Activated CD8-positive, alpha-beta memory T cell treated with anti-CD3 and anti-CD28 coated beads, Interleukin-2, amount 50 U/mL, for 1 hour (primary cell): ENCODE measurements around the gene INMT.

ENCODE experiments used
- DNase-seq: peaks from one replicate; pipeline ENCODE4 v3.0.0-alpha.2; 2020; ENCODE audit errors: extremely low read depth

The INMT gene

DNA sequence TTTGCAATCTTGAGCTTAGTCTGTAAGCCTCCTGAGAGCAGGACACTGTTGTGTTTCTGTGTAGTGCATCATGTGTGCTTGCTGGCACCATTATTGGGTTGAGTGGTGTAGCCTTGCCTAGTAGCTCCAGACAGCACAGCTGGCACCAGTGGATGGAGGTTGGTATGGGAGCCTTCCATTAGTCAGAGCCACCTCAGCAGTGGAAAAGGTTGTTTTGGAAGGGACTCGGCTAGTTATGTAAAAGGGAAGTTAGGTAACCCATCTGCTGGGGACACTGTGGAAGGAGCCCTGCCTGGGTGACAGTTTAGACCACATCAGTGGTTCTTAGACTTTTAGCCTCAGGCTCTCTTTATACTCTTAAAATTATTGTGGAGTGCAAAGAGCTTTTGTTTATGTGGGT is 35.6 kb downstream of the INMT start:
- no peak for DNase-seq

DNA sequence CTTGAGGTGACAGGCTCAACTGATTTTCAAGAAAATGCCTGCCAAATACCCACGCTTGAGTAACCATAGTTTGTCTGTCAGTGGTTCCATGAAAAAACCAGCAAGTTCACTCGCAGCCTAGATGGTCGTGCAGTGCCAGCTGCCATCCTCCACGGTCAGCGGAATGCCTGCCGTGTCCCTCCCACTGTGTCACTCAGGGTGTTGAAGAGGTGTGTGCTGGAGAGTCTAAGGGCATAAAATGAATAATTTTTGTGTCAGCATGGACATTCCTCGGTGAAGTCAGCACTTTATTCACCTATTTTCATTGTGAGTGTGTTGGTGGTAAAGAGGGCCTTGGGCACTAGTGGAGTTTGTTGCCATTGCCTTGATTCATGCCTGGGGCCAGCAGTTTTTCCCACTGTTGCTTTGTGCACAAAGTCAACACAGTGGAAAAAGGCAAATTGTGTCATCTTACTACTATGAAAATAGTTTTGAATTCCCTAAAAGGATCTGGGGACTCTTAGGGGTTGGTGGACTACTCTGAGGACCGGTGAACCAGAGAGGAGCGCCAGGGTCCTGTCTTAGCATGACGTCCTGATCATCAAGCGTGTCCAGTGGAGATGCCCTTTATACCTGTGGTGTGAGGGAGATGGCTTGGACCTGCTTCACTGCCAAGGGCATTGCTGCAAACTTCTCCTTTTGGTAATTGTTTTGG is 36.9 kb downstream of the INMT start:
- no peak for DNase-seq

DNA sequence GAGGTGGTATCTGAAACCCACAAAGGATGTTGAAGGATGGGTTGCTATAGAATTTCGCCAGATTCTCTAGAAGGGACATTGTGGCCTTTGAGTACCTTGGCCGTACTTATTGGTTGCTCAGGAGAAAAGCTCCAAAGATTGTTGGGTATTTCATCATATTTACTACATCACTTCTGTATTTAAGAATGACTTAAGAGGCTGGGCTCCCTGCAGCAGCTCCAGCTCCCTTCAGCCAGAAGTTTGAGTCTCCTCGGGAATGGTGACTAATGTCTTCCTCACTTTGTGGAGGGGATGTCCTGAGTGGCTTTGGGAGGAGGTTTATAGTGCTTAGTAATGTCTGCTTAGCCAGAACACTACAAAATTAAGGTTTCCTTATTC is 37.4 kb downstream of the INMT start:
- no peak for DNase-seq

DNA sequence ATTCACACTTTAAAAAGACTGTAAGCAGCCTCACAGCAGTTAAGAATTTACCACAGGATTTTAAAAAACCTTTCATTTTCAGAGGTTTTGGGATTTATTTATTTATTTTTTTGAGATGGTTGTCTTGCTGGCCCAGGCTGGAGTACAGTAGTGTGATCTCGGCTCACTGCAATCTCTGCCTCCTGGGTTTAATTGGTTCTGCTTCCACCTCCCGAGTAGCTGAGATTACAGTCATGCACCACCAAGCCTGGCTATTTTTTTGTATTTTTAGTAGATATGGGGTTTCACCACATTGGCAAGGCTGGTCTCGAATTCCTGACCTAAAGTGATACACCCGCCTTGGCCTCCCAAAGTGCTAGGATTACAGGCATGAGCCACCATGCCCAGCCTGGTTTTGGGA is 38.4 kb downstream of the INMT start:
- DNase-seq = no peak

DNA sequence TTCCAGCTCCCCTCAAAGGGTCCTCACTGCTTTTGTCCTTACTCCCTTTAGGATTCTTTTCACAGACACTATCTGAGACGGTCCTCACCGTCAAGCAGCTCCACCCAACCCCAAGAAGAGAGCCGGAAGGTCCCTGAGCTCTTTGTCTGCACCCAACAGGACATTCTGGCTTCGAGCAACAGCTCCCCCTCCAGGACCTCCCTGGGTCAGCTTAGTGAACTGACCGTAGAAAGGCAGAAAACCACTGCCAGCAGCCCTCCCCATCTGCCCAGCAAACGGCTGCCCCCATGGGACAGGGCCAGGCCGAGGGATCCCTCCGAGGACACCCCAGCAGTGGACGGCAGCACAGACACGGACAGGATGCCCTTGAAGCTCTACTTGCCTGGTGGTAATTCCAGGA is 39.2 kb downstream of the INMT start:
- no peak for DNase-seq

DNA sequence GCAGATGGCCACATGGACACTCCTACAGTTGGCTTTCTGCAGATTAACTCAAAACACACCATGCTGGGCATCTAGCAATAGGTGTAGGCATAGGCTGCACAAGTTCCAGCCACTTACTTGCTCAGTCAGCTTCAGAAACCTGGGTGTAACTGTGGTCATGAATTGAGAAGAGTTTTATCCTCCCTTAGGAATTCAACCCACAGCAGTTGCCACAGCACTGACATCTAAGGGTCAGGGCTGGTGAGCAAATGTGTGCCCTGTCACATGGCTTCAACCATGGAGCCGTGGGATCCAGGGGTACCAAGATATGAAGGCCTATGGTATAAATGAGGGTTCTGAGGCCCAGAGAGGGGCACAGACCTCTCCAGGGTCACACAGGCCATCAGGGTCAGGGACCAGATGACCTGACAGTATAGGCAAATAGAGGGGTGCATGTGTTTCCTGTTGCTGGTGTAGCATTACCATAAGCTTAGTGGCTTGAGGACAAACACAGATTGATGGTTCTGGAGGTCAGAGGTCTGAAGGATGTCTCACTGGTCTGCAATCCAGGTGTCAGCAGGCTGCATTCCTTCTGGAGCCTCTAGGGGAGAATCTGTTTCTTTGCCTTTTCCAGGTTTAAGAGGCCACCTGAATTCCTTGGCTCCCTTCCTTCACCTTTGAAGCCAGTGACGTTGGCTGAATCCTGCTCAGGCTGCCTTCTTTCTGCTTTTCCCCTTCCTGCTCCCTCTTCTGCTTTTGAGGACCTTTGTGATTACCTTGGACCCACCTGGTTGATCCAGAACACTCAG is 43.4 kb downstream of the INMT start:
- DNase-seq = no peak

DNA sequence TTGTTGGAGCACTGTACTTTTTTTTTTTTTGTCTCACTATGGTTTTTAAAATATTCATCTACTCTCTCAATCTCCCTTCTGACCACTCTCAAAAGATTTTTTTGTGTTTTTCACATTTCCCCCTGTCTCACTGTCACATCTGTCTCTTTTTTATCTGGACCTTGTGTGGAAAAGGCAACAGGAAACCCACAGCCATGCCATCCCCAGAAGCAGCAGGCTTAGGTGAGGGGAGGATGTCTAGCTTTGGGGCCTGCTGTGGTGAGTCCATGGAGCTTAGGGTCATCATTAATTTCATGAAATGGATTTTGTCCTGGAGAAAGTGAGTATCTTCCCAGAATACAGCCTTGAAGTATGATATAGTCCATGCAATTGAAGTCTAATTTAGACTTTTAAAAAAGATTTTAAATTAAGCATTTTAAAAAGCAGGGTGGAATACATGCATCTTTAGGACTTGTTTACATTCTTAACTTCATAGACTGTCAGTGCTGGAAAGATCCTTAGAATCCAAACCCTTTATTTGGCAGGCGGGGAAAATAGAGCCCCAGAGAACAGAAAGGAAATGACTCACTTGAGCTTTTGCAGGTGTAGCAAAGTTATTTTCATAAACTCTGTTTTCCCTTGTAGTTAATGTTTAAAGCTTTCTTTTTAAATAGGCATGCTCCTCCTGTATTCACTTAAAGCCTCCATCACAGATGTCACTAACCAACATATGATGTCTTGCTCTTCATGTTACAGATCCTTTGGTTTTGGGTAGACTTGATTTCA is 44.4 kb downstream of the INMT start:
- DNase-seq = no peak

DNA sequence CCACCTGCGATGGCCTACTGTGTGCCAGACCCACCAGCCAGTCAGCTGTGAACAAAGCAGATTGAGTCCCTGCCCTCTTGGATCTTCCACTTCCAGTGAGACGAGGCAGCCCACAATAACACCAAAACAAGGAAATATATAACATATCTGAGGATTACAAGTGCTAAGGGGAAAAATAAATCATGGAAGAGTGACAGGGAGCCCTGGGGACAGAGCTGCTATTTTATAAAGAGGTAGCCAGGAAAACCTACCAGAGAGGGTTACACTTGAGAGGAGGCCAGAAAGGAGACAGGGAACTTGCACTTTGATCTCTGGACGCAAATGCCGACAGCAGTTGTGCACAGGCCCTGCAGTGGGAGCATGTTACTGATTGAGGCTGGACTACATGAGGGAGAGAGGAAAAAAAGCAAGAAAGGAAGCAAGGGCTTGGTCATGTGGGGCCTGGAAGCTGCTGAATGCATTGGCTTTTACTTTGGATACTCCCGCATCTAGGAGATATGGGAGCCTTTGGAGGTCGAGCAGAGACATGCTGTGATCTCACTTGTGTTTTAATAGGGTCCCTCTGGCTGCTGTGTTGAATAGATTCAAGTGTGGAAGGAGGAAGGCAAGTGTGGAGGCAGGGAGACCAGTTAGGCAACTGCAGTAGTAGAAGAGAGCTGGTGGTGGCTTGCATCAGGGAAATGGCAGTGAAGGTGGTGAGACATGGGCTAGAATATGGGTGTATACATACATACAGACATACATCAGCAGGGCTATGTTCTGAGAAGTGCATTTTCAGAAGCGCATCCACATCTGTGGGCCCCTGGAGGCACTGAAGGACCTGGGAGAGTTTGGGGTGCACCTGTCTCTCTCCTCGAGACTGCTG is 45.5 kb downstream of the INMT start:
- DNase-seq = no peak

DNA sequence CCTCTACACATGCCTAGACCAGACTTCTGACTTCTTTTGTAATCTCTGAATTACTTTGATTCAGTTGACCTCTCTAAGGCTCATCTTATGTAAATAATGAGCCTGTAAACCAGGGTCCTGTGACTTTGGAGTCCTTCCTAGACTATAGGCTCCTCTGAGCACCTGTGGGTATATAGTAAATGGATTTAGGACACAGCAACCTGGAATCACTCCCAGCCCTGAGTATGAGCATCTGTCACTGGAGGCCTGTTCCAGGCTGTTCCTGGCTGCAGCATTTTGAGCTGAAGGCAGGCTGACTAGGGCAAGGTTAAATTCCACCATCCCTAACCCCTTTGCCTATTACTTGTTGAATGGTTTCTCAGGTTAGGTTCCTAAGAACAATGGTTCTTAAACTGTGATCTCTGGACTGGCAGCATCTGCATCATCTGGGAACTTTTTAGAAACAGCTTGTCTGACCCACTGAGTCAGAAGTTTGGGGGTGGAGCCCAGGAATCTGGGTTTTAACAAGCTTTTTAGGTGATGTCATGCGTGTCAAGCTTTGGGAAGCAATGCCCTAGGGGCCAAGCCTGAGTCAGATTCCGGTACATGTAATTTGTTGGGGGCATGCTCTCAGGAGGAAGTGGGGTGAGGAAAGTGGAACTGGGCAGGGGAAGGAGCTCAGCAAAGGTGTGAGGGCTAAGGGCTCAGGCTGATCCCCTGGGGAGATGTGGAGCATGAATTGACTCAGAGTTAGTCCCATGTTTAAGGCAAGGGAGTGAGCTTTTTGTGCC is 47.5 kb downstream of the INMT start:
- no peak for DNase-seq

DNA sequence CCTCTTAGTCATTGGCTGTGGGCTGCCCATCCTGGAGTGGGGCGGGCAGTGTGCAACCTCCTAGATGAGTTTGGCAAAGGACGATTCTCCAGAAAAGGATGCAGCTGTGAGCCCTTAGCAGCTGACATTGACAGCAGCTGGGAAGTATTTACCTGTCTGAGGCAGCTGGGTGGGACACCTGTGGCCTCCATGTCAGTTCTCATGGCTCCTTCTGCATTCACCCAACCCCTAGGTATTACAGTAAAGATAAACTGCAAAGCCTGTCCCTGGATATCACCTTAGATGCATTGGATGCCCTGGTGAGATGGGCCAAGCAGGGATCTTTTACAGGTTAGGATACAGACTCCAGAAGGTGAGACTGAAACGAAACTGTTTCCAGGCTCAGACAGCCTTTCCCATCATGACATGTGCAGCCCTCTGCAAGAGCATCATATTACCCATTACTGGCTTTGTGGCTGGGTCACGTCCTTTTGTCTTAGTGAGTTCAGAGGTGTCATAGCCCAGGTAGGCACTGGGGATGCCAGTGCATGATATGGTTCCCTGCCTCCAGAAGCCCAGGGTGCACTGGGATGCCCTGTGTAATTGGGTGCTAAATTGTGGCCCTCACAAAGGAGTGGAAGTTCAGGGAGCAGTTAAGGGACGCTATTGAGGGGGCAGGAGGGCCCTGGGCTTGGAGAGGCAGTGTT is 48.2 kb downstream of the INMT start:
- no peak for DNase-seq

DNA sequence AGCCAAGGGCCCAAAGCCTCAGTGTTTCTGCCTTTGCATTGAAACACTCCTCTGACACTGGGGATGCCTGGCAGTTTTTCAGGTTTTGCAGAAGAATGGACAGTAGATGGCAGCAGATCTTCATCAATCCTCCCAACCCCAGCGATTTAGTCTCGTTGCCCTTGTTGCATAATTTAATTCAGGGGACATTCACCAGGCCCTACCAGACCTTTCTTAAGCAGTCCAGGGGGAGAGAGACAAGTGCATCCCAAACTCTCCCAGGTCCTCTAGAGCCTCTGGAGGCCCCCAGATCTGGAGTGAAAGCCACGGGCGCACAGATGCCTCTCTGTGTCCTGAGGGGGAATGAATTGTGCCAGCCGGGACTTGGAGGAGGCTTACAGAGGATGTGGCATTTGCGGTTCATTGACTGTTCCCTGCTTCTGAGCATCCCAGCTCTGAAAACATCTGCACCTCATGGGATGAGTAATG is 48.9 kb downstream of the INMT start:
- DNase-seq = no peak

DNA sequence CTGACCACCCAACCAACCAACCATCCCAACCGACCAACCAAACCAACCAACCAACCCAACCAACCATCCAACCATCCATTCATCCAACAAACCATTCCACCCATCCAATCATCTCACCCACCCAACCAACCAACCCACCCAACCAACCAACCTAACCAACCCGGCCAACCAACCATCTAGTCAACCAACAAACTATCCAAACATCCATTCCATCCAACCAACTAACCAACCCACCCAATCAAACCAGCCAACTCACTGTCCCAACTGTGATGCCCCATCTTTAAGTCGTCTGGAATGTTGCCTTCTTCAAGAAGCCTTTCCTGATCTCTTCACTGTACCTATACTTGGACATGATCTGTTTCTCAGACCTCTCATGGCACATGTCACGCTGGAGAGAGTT is 50.9 kb downstream of the INMT start:
- no peak for DNase-seq

DNA sequence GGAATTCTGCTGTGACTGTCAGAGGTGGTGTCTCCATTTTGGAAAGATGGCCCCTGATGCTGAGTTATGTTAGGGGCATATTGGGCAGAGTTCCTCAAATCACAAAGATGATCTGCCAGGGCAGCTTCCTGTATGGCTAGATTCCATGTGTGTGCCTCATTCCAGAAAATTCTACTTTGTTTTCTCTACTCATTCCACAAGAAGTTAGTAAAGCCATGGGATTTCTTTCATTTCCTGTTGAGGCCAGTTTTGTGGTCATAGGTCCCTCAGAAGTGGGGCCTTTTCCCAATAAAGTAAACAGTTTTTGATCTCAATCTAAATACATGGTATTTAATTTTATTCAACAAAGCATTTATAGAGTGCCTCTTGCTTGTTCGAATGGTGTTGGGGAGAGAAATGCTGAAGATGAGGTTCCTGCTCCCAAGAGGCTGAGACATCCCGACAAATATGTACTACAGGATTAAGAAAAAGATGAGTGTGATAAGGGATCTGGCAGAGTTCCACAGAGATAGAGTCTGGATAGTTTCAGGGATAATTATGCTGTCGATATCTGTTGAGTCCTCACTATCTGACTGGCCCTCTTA is 52.2 kb downstream of the INMT start:
- DNase-seq = no peak

DNA sequence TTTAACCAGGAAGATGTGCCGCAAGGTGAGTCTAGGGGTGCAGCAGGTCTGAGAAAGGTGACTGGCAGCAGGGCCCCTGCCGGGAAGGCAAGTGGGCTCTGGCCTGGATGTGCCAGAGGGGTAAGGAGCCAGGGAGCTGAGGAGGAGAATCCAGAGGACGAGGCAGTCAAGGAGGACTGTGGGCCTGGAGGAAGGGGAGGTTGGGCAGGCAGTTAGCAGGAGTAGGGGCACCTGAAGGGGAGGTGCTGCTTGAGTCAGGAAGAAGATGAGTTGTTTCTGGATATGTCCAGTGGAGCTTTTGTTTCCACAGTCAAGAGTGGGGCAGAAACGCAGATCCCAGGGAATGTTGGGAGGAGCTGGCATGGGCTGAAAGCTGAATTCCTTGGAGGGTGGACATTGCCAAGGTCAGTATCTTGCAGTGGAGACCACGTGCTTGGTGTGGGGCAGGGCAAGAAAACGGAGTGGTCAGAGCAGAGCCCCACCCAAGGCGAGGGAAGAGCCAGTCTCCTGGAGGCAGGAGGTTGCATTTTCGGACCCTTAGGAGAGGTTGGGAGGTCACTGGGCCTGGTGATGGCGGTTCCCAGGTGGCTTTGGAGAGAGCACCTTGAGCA is 53.3 kb downstream of the INMT start:
- no peak for DNase-seq

DNA sequence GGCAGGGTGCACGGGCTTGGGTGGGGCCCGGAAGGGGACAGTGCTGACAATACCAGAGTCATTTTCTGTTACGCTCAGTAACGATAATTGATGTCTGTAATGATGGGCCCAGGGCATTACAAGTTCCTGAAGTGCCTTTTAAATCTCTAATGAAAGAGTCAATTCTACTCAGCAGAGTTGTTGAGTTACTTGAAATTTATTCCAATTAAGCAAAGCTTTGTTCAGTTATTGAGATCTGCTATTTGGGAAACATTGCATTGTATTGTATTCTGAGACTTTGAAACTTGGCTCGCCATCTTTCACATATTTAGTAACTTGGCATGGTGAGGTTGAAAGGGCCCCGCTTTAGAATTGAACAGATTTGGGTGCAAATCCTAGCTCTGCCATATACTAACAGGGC is 54.0 kb downstream of the INMT start:
- no peak for DNase-seq
